Brain microvascular endothelial cell (primary cell): ENCODE results near the gene CA6.

Experiments
- DNase-seq: peaks from one replicate; pipeline ENCODE4 v3.0.0-alpha.2; 2020
- H3K27ac ChIP-seq: fragments of 250-450 bp; sonication (Bioruptor Pico); 2 replicates; pipeline ENCODE4 v1.5.1; 2020; ENCODE audit warnings: mild to moderate bottlenecking, moderate library complexity
- H3K27me3 ChIP-seq: fragments of 250-450 bp; sonication (Bioruptor Pico); replicated peaks from 2 replicates; pipeline ENCODE4 v1.5.1; 2020; ENCODE audit warnings: mild to moderate bottlenecking
- H3K36me3 ChIP-seq: fragments of 250-450 bp; sonication (Bioruptor Pico); replicated peaks from 2 replicates; pipeline ENCODE4 v1.5.1; 2020; ENCODE audit warnings: mild to moderate bottlenecking
- H3K4me3 ChIP-seq: 2 replicates; pipeline ENCODE4 v1.5.1; 2011; ENCODE audit warnings: low read depth, mild to moderate bottlenecking, control low read depth, low read length, moderate library complexity
- in situ Hi-C: cut with HindIII; loops from 2 replicates; pipeline ENCODE4 v1.10.0; 2017; ENCODE audit warnings: low sequenced_read_pairs, low pct_ligation_motif_present
- TF ChIP-seq, protein P1 (sequence below): IDR thresholded peaks from 2 replicates; pipeline ENCODE4 v1.5.1; 2011; ENCODE audit warnings: low read depth, mild to moderate bottlenecking, moderate library complexity, low read length, control low read depth, inconsistent platforms; ENCODE audit errors: missing control alignments

Gene CA6

DNA sequence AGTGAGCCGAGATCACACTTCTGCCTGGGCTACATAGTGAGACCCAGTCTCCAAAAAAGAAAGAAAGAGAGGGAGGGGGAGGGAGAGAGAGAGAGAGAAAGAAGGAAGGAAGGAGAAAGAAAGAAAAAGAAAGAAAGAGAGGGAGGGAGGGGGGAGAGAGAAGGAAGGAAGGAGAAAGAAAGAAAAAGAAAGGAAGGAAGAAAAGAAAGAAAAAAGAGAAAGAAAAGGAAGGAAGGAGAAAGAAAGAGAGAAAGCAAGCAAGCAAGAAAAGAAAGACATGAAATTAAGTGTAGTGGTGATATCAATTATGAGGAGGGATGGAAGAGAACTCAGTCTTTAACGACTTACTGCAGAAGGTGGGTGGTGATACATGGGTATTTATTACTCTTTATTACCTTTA lies 38.5 kb downstream of the CA6 start:
- Histone ChIP-seq H3K27me3 (no peaks in the 10 kb centered on the region), H3K27ac (no peak overlapping the region), H3K4me3 (no peak overlapping the region), H3K36me3 (no peaks in the 10 kb centered on the region)
- TF ChIP-seq, protein P1, sequence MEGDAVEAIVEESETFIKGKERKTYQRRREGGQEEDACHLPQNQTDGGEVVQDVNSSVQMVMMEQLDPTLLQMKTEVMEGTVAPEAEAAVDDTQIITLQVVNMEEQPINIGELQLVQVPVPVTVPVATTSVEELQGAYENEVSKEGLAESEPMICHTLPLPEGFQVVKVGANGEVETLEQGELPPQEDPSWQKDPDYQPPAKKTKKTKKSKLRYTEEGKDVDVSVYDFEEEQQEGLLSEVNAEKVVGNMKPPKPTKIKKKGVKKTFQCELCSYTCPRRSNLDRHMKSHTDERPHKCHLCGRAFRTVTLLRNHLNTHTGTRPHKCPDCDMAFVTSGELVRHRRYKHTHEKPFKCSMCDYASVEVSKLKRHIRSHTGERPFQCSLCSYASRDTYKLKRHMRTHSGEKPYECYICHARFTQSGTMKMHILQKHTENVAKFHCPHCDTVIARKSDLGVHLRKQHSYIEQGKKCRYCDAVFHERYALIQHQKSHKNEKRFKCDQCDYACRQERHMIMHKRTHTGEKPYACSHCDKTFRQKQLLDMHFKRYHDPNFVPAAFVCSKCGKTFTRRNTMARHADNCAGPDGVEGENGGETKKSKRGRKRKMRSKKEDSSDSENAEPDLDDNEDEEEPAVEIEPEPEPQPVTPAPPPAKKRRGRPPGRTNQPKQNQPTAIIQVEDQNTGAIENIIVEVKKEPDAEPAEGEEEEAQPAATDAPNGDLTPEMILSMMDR: no peak
- DNase-seq: no peak
- in situ Hi-C loops: no loop called here

DNA sequence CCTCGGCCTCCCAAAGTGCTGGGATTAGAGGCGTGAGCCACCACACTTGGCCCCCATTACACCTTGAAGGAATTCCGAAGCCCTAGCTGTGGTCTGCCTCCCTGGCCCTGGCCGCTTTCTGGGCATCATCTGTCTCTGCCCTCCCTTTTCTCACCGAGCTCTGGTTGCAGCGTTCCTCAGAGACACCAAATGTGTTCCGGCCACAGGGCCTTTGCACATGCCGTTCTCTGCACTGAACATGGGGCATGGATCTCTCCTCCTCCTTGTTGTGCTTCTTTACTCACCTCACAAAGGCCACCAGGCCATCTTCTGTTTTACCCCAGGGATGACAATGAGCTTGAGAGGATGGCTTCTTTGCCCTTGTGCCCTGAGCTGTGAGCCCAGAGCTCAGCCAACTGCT lies 39.3 kb downstream of the CA6 start:
- in situ Hi-C loops: no loop called here
- Histone ChIP-seq H3K4me3 (no peak overlapping the region), H3K27me3 (no peaks in the 10 kb centered on the region), H3K36me3 (no peaks in the 10 kb centered on the region), H3K27ac (no peak overlapping the region)
- TF ChIP-seq, protein P1: no peak
- DNase-seq: no peak

DNA sequence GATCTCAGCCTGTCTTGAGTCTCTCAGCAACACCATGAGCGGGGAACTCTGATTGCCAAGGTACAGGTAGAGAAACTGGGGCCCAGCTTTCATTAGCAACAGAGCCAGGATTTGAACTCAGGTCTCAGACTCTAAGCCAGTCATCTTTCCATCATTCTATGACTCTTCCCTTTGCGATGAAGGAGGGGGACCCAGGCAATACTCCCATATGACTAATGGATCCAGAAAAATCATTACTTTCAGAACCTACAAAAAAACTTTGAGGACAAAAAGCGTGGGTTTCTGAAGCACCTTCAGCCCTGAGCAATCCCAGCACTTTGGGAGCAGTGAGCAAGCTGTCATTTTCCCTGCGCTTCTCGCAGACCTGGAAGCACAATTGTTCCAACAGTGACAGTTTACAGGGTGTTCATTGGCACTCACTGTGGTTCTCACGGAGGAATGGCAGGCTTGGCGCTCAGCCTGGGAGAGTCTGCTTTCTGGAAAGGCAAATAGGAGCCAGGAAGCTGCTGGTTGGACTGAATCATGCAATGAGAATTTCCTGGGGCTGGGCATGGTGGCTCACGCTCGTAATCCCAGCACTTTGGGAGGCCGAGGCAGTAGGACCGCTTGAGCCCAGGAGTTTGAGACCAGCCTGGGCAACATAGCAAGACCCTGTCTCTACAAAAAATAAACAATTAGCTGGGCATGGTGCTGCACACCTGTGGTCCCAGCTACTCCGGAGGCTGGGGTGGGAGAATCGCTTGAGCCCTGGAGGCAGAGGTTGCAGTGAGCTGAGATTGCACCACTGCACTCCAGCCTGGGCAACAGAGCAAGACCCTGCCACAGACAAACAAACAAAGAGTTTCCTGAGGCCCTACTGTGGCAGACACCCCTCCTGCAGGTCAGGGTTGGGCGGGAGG lies 40.5 kb downstream of the CA6 start:
- Histone ChIP-seq H3K4me3 (no peak overlapping the region), H3K27ac (peak overlapping the region; percentile 88), H3K36me3 (no peaks in the 10 kb centered on the region), H3K27me3 (no peaks in the 10 kb centered on the region)
- TF ChIP-seq, protein P1: no peak
- DNase-seq: peak; percentile 97
- in situ Hi-C loops: no loop called here

DNA sequence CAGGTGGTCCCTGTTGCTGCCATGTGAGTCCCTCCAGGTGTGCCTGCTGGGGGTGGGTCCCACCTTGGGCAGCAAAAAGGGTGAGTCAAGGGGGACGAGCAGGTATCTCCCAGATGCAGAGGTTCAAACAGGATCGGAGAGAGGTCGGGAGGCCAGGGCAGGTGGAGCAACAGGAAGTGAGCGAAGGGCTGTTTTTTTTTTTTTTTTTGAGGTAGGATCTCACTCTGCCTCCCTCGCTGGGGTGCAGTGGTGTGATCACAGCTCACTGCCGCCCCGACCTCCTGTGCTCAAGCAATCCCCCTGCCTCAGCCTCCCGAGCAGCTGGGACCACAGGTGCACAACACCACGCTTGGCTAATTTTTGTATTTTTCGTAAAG lies 41.1 kb downstream of the CA6 start:
- no peak overlapping the region for H3K4me3 ChIP-seq
- TF ChIP-seq, protein P1: no peak
- no peaks in the 10 kb centered on the region for H3K27me3 ChIP-seq
- no peaks in the 10 kb centered on the region for H3K36me3 ChIP-seq
- DNase-seq: no peak
- in situ Hi-C loops: no loop called here
- H3K27ac ChIP-seq: peak overlapping the region; percentile 88

DNA sequence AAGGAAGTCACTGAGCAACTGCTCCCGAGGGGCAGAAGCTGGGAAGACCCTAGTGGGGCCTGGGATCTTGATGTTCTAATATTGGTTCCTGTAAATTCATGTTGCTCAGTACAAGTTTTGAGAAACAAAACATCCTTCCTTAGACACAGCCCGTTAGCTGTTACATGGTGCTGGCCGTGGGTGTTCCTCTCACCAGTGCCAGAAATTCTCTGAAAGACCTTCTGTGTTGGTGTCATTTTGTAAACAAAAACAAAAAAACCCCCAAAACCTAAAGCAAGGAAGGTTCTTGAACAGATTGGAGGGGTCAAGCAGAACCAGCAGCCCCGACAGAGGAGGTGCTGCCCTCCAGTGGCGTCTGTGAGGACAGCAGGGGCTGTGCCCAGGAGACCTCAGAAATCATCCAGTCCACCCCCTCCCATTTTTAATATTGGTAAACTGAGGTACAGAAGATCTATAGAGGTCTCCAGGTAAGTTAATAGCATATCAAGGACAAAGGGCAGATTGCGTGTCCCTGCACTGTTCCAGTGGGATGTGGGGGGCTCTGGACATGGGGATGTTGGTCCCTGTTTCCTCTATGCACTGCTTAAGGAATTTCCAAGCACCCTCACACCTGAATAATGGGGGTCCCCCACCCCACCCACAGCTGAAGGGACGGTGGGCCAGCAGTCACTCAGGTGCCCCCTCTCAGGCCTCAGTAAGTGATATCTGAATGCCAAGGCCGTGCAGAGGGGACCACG lies 42.4 kb downstream of the CA6 start:
- no peak overlapping the region for H3K4me3 ChIP-seq
- TF ChIP-seq, protein P1: peak; percentile 98

More for the DNA sequence above, 42.4 kb downstream of the CA6 start:
- DNase-seq: peak; percentile 34
- Histone ChIP-seq H3K36me3 (no peaks in the 10 kb centered on the region), H3K27me3 (no peaks in the 10 kb centered on the region), H3K27ac (no peak overlapping the region)
- in situ Hi-C loops: no loop called here
